Testis (tissue), 3 donors: ENCODE results near the gene GRM4. TPM values are rescaled to one million over a fixed set of nuclear protein-coding genes. Genes with fewer than 3 reads are reported as not detected.

Experiments
- DNase-seq: peaks from one replicate; pipeline ENCODE4 v3.0.0-alpha.2; 2019
- H3K27ac ChIP-seq, 2 donors: fragments of 200-600 bp; sonication (generic); one replicate each; pipeline ENCODE4 v1.5.1; 2019
- H3K27me3 ChIP-seq: fragments of 200-600 bp; sonication (generic); one replicate; pipeline ENCODE4 v1.5.1; 2019
- H3K36me3 ChIP-seq: fragments of 200-600 bp; sonication (generic); one replicate; pipeline ENCODE4 v1.5.1; 2017; ENCODE audit warnings: low read depth; ENCODE audit errors: missing control alignments
- H3K4me1 ChIP-seq: fragments of 200-600 bp; sonication (generic); one replicate; pipeline ENCODE4 v1.5.1; 2019
- H3K4me3 ChIP-seq, 2 donors: fragments of 200-600 bp; sonication (generic); one replicate each; pipeline ENCODE4 v1.5.1; 2017 to 2019
- H3K9me3 ChIP-seq: fragments of 200-600 bp; sonication (generic); one replicate; pipeline ENCODE4 v1.5.1; 2017
- CTCF ChIP-seq, 3 experiments: fragments of 450-650 bp in 2 of 3; fragments of 200-600 bp in 1 of 3; sonication (generic) in 1 of 3; IDR thresholded peaks; one replicate each; pipeline ENCODE4 v1.5.1; 2016 to 2019; ENCODE audit warnings: antibody characterized with exemption in 3 of 3, mild to moderate bottlenecking in 2 of 3, moderate library complexity in 1 of 3
- POLR2A ChIP-seq: fragments of 450-650 bp; IDR thresholded peaks from one replicate; pipeline ENCODE4 v1.6.1; 2017; ENCODE audit warnings: antibody characterized with exemption, mild to moderate bottlenecking, moderate library complexity
- WGBS, 2 donors: methylation state at CpG; one replicate each; pipeline ENCODE4 v1.1.5; 2018; 5-methylcytosine and 5-hydroxymethylcytosine counted together
- intact Hi-C: fragments of 100-400 bp; cut with DNase I; formaldehyde crosslinking; loops from one replicate; pipeline ENCODE4 v1.15.1; 2023; ENCODE audit warnings: low total_unique reads
- polyA plus RNA-seq: library from polyadenylated mRNA; stranded (reverse); fragments of 350-450 nt; fragmentation: Illumina TruSeq; extraction: RNeasy Lipid Tissue Mini Kit (QIAGEN cat#74804); gene quantifications from one replicate; pipeline ENCODE4 v1.2.3, GENCODE V29; 2014; ENCODE audit warnings: low read depth, low replicate concordance; ENCODE audit not compliant: insufficient read depth
- total RNA-seq, 2 donors: library from RNA; depleted of rRNA; stranded (reverse); fragments of >200 nt; gene quantifications; one replicate each; pipeline ENCODE4 v1.2.3, GENCODE V29; 2016

The GRM4 gene
- total and polyA plus RNA-seq, 3 donors from 2014 or later: 1.6 to 3.5 (median 3.5) TPM

GRCh38 chr6:34106421-34106820 lies 39.5 kb downstream of the GRM4 start:
- no peaks in the 10 kb centered on the region for H3K27me3 ChIP-seq
- H3K4me1 ChIP-seq: no peaks in the 10 kb centered on the region
- H3K27ac ChIP-seq: no peak overlapping the region
- TF ChIP-seq CTCF (IDR thresholded peaks at IDR 0.05): no peak
- no peak for TF ChIP-seq POLR2A
- H3K9me3 ChIP-seq: no peaks in the 10 kb centered on the region
- no peak for DNase-seq
- 85 to 87% methylated on average over 6 of the region's 6 CpGs for WGBS, 2 donors
- H3K4me3 ChIP-seq: no peak overlapping the region
- H3K36me3 ChIP-seq: no peaks in the 10 kb centered on the region
- intact Hi-C loops: no loop called here

DNA sequence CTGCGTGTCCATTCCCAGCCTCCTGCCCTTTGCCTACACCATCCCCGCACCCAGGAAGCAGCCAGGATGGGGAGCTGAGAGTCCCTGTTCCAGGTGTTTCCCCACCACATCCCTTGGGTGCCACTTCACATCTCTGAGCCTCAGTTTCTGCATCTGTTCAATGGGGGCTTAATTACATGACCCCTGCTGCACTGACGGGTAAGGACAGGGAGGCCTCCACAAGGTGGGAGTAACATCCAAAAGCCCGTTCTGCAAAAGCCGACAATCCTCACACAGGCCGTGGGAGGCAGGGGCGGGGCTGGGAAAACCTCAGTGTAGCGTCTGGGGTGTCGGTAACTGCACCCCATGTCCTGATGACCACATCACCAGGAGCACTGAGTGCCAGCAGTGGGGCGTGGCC lies 41.3 kb downstream of the GRM4 start:
- Histone ChIP-seq H3K27ac (no peak overlapping the region), H3K36me3 (no peaks in the 10 kb centered on the region), H3K27me3 (no peaks in the 10 kb centered on the region), H3K4me3 (no peak overlapping the region), H3K9me3 (no peaks in the 10 kb centered on the region), H3K4me1 (no peaks in the 10 kb centered on the region)
- 79 to 84% methylated on average over 10 of the region's 10 CpGs for WGBS, 2 donors
- TF ChIP-seq CTCF (IDR thresholded peaks at IDR 0.05) (no peak), POLR2A (no peak)
- no peak for DNase-seq
- intact Hi-C loops: no loop called here

GRCh38 chr6:34104186-34104585 lies 41.7 kb downstream of the GRM4 start:
- Histone ChIP-seq H3K9me3 (no peaks in the 10 kb centered on the region), H3K4me1 (no peaks in the 10 kb centered on the region), H3K4me3 (no peak overlapping the region), H3K27ac (no peak overlapping the region), H3K36me3 (no peaks in the 10 kb centered on the region), H3K27me3 (no peaks in the 10 kb centered on the region)
- 85 to 91% methylated on average over 5 to 8 of the region's 8 CpGs for WGBS, 2 donors
- TF ChIP-seq POLR2A (no peak), CTCF (IDR thresholded peaks at IDR 0.05) (no peak)
- intact Hi-C loops: no loop called here
- no peak for DNase-seq

DNA sequence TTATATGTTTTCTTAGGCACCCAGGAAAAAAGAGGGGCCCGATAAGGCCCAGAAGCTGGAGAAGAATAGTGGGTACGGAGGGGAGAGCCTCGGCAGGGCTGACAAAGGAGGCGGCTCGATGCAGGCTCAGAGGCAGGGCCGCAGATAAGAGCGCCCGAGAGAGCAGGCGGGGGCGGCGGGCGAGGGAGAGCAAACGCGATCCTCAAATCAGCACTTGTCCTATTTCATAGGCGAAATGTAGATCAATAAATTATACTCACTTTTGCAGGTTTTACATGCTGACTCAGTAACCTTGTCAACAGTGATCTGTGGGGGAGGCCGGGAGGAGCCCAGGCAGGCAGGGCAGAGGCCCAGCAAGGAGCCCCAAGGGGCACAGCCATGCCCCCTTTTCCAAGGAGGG lies 42.6 kb downstream of the GRM4 start:
- H3K27me3 ChIP-seq: no peaks in the 10 kb centered on the region
- intact Hi-C loops: no loop called here
- TF ChIP-seq CTCF (IDR thresholded peaks at IDR 0.05): no peak
- TF ChIP-seq POLR2A: no peak
- H3K36me3 ChIP-seq: no peaks in the 10 kb centered on the region
- DNase-seq: peak; percentile 57
- no peaks in the 10 kb centered on the region for H3K4me1 ChIP-seq
- peak overlapping the region in 1 of 2 donors; percentile 45 for H3K27ac ChIP-seq
- 57 to 86% methylated on average over 15 to 16 of the region's 16 CpGs for WGBS, 2 donors
- H3K4me3 ChIP-seq: no peak overlapping the region
- no peaks in the 10 kb centered on the region for H3K9me3 ChIP-seq

- WGBS, 2 donors: 63 to 67% methylated on average over 3 to 6 of the region's 6 CpGs
- peak; percentile 81 for DNase-seq
- intact Hi-C loops: no loop called here
- H3K27me3 ChIP-seq: no peaks in the 10 kb centered on the region
- no peaks in the 10 kb centered on the region for H3K4me1 ChIP-seq
- TF ChIP-seq POLR2A (no peak), CTCF (IDR thresholded peaks at IDR 0.05) (no peak)
- H3K36me3 ChIP-seq: no peaks in the 10 kb centered on the region
- no peaks in the 10 kb centered on the region for H3K9me3 ChIP-seq
- no peak overlapping the region for H3K27ac ChIP-seq
- no peak overlapping the region for H3K4me3 ChIP-seq
Observed at GRCh38 chr6:34102696-34103095, 43.2 kb downstream of the GRM4 start.
